NCI-H1417 treated with DMSO at 0.1 percent for 48 hours (cell line): Measurements from ENCODE around the gene CD82.

Source experiments
- DNase-seq: peaks from one replicate; lab custom pipeline; 2025; lab: John Stamatoyannopoulos, UW

The CD82 gene

GRCh38 chr11:44561964-44562734 lies 3.3 kb upstream of the CD82 start:
- no peak for DNase-seq

- DNase-seq = no peak
Observed at GRCh38 chr11:44562845-44563460, 2.5 kb upstream of the CD82 start.

GRCh38 chr11:44563711-44564110 lies 1.8 kb upstream of the CD82 start:
- no peak for DNase-seq

GRCh38 chr11:44564166-44564565 lies 1.3 kb upstream of the CD82 start:
- no peak for DNase-seq

- DNase-seq = no peak
Observed at GRCh38 chr11:44564670-44565210, 723 bp upstream of the CD82 start.

- no peak for DNase-seq
Observed at GRCh38 chr11:44565953-44566949, 788 bp downstream of the CD82 start.

GRCh38 chr11:44566952-44567875 lies 1.8 kb downstream of the CD82 start:
- DNase-seq = no peak

GRCh38 chr11:44567876-44568256 lies 2.4 kb downstream of the CD82 start:
- DNase-seq = no peak

- DNase-seq = no peak
Observed at GRCh38 chr11:44568331-44568657, 2.8 kb downstream of the CD82 start.

- DNase-seq = no peak
Observed at GRCh38 chr11:44568658-44569473, 3.4 kb downstream of the CD82 start.

GRCh38 chr11:44570411-44571155 lies 5.1 kb downstream of the CD82 start:
- DNase-seq = no peak

GRCh38 chr11:44571871-44572270 lies 6.4 kb downstream of the CD82 start:
- DNase-seq = no peak

GRCh38 chr11:44572436-44572835 lies 7.0 kb downstream of the CD82 start:
- no peak for DNase-seq

- DNase-seq = no peak
Observed at GRCh38 chr11:44572884-44573283, 7.4 kb downstream of the CD82 start.

- DNase-seq = no peak
Observed at GRCh38 chr11:44573333-44573732, 7.9 kb downstream of the CD82 start.

- no peak for DNase-seq
Observed at GRCh38 chr11:44574610-44575287, 9.3 kb downstream of the CD82 start.

GRCh38 chr11:44575288-44575672 lies 9.8 kb downstream of the CD82 start:
- no peak for DNase-seq

GRCh38 chr11:44575962-44576361 lies 10.5 kb downstream of the CD82 start:
- DNase-seq = no peak

GRCh38 chr11:44576656-44577055 lies 11.2 kb downstream of the CD82 start:
- DNase-seq = no peak
